Measurements from ENCODE around the gene DOCK2.
"Not testable (repeated sequence)": the region's sequence is repeated elsewhere in the genome, so short reads cannot be mapped to it uniquely, and the experiment has no call there.

The DOCK2 gene

GRCh38 chr5:169606279-169606678, 30.8 kb upstream of the DOCK2 start:
- TF ChIP-seq CTCF (IDR thresholded peaks at IDR 0.05; ENCODE audit: extremely low read depth, missing control alignments): no peak
- DNase-seq (ENCODE audit: low spot score): no peak

GRCh38 chr5:169607882-169608281, 29.2 kb upstream of the DOCK2 start:
- DNase-seq (ENCODE audit: low spot score): no peak
- no peak for TF ChIP-seq CTCF (IDR thresholded peaks at IDR 0.05; ENCODE audit: extremely low read depth, missing control alignments)

GRCh38 chr5:169609716-169610115, 27.4 kb upstream of the DOCK2 start:
- TF ChIP-seq CTCF (IDR thresholded peaks at IDR 0.05; ENCODE audit: extremely low read depth, missing control alignments): no peak

GRCh38 chr5:169610606-169611005, 26.5 kb upstream of the DOCK2 start:
- DNase-seq (ENCODE audit: low spot score): no peak
- no peak for TF ChIP-seq CTCF (IDR thresholded peaks at IDR 0.05; ENCODE audit: extremely low read depth, missing control alignments)

More at GRCh38 chr5:169609716-169610115, 27.4 kb upstream of the DOCK2 start:
- no peak for DNase-seq (ENCODE audit: low spot score)

- no peak for DNase-seq (ENCODE audit: low spot score)
- no peak for TF ChIP-seq CTCF (IDR thresholded peaks at IDR 0.05; ENCODE audit: extremely low read depth, missing control alignments)
Measured at GRCh38 chr5:169615561-169615960, 21.5 kb upstream of the DOCK2 start.

- DNase-seq (ENCODE audit: low spot score): not testable (repeated sequence)
Measured at GRCh38 chr5:169624307-169624706, 12.8 kb upstream of the DOCK2 start.

GRCh38 chr5:169626779-169627178, 10.3 kb upstream of the DOCK2 start:
- no peak for TF ChIP-seq CTCF (IDR thresholded peaks at IDR 0.05; ENCODE audit: extremely low read depth, missing control alignments)
- DNase-seq (ENCODE audit: low spot score): no peak

GRCh38 chr5:169627551-169627950, 9.5 kb upstream of the DOCK2 start:
- DNase-seq (ENCODE audit: low spot score): no peak
- TF ChIP-seq CTCF (IDR thresholded peaks at IDR 0.05; ENCODE audit: extremely low read depth, missing control alignments): no peak
